Glutamatergic neuron (in vitro differentiated cells): ENCODE results near the gene SGCG. TPM values are rescaled to one million over a fixed set of nuclear protein-coding genes. Genes with fewer than 3 reads are reported as not detected.
"Not testable (repeated sequence)": the region's sequence is repeated elsewhere in the genome, so short reads cannot be mapped to it uniquely, and the experiment has no call there.

Experiments used
- DNase-seq: peaks from one replicate; pipeline ENCODE4 v3.0.0; 2022
- H3K27ac Mint-ChIP-seq: one replicate; pipeline ENCODE4 v1.8.0; 2020; ENCODE audit warnings: mild to moderate bottlenecking, mixed read lengths, inconsistent platforms; ENCODE audit not compliant: unreplicated experiment
- H3K27me3 Mint-ChIP-seq: one replicate; pipeline ENCODE4 v1.8.0; 2020; ENCODE audit warnings: mild to moderate bottlenecking, moderate library complexity, mixed read lengths, inconsistent platforms; ENCODE audit not compliant: unreplicated experiment
- H3K36me3 Mint-ChIP-seq: one replicate; pipeline ENCODE4 v1.8.0; 2020; ENCODE audit warnings: mild to moderate bottlenecking, mixed read lengths, inconsistent platforms; ENCODE audit not compliant: unreplicated experiment
- H3K4me1 Mint-ChIP-seq: one replicate; pipeline ENCODE4 v1.8.0; 2020; ENCODE audit warnings: mild to moderate bottlenecking, low read depth, mixed read lengths, inconsistent platforms; ENCODE audit not compliant: unreplicated experiment
- H3K4me3 Mint-ChIP-seq: one replicate; pipeline ENCODE4 v1.8.0; 2020; ENCODE audit warnings: mild to moderate bottlenecking, mixed read lengths, inconsistent platforms; ENCODE audit not compliant: unreplicated experiment
- H3K9me3 Mint-ChIP-seq: one replicate; pipeline ENCODE4 v1.8.0; 2020; ENCODE audit warnings: mild to moderate bottlenecking, moderate library complexity, mixed read lengths, inconsistent platforms; ENCODE audit not compliant: unreplicated experiment
- total RNA-seq: library from RNA; stranded (reverse); fragmentation: NEBNext Ultra II Directional; extraction: Animal tissue kit (Norgen Biotek cat#: 25700); gene quantifications from one replicate; pipeline ENCODE4 v1.2.1, GENCODE V29; 2021; ENCODE audit not compliant: unreplicated experiment
- TF ChIP-seq, protein P1 (sequence below): fragments of 200-600 bp; sonication (generic); IDR thresholded peaks from one replicate; pipeline ENCODE4 v1.5.0; 2021; ENCODE audit not compliant: partially characterized antibody, unreplicated experiment

Gene SGCG
- total RNA-seq, 1 donor from 2014 or later = 2.6 TPM

DNA sequence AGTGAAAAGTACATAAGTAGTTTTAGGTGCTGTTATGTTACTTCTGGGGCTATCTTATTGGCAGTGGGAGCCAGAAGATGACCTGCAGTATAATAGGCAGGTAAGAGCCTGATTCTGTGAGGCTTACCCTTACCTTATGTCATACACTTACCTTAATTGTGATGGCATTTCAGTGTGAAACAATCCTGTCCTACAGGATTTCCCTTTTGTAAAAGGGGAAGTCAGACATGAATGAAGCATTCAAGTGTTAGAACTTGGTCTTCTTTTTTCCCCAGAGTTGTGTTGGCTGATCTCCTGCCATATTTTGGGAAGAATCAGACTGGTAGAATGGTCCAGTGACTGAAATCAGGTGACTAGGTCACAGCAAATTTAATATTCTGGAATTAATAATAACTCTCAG, 55.2 kb downstream of the SGCG start:
- no peak overlapping the region for H3K4me3 Mint-ChIP-seq
- H3K4me1 Mint-ChIP-seq = no peaks in the 10 kb centered on the region
- H3K27me3 Mint-ChIP-seq = peaks cover 2% of the 10 kb centered on the region
- no peaks in the 10 kb centered on the region for H3K9me3 Mint-ChIP-seq
- H3K27ac Mint-ChIP-seq = no peak overlapping the region
- no peak for DNase-seq
- H3K36me3 Mint-ChIP-seq = no peaks in the 10 kb centered on the region
- TF ChIP-seq, protein P1, sequence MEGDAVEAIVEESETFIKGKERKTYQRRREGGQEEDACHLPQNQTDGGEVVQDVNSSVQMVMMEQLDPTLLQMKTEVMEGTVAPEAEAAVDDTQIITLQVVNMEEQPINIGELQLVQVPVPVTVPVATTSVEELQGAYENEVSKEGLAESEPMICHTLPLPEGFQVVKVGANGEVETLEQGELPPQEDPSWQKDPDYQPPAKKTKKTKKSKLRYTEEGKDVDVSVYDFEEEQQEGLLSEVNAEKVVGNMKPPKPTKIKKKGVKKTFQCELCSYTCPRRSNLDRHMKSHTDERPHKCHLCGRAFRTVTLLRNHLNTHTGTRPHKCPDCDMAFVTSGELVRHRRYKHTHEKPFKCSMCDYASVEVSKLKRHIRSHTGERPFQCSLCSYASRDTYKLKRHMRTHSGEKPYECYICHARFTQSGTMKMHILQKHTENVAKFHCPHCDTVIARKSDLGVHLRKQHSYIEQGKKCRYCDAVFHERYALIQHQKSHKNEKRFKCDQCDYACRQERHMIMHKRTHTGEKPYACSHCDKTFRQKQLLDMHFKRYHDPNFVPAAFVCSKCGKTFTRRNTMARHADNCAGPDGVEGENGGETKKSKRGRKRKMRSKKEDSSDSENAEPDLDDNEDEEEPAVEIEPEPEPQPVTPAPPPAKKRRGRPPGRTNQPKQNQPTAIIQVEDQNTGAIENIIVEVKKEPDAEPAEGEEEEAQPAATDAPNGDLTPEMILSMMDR = no peak

DNA sequence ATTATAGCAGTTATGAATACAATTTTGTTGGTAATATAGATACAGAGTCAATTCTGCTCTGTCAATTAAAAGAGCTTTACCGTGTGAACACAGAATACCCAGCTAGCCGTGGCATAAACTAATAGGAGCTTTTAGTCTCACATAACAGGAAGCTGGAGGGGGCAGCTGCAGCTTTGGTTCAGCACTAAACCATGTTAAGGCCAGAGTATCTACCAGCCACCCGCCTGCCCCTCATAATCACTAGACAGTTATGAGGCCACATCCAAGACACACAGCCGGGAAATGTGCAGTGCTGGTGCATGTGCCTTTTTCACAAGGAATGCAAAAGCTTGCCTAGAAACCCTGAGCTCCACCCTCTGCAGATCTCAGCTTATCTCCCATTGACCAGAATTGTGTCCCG, 62.3 kb downstream of the SGCG start:
- Mint-ChIP-seq H3K27me3 (no peaks in the 10 kb centered on the region), H3K36me3 (no peaks in the 10 kb centered on the region), H3K4me3 (no peak overlapping the region), H3K27ac (no peak overlapping the region), H3K4me1 (no peaks in the 10 kb centered on the region), H3K9me3 (no peaks in the 10 kb centered on the region)
- no peak for DNase-seq
- TF ChIP-seq, protein P1 = no peak

DNA sequence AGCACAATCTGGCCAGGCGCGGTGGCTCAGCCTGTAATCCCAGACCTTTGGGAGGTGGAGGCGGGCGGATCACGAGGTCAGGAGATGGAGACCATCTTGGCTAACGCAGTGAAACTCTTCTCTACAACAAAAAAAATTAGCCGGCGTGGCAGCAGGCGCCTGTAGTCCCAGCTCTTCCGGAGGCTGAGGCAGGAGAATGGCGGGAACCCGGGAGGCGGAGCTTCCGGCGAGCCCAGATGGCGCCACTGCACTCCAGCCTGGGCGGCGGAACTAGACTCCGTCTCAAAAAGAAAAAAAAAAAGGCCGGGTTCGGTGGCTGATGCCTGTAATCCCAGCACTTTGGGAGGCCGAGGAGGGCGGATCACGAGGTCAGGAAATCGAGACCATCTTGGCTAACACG, 67.6 kb downstream of the SGCG start:
- not testable (repeated sequence) for H3K4me3 Mint-ChIP-seq, H3K9me3 Mint-ChIP-seq, H3K27me3 Mint-ChIP-seq, H3K36me3 Mint-ChIP-seq, H3K27ac Mint-ChIP-seq, DNase-seq, H3K4me1 Mint-ChIP-seq

DNA sequence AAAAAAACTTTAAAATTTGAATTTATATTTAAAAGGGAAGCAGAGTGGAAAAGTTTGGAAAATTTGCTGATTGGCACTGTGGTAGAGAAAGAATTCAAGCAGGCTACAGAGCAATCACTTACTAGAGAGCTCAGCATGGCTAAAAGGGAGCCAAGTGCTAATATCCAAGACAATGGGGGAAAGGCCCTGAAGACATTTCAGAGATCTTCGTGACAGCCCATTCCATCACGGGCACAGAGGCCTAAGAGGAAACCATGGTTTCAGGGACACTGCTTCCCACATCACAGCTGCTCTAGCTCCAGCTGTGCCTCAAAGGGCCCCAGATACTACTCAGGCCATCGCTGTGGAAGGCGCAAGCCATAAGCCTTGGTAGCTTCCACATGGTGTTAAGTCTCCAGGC, 73.7 kb downstream of the SGCG start:
- Mint-ChIP-seq H3K27me3 (no peaks in the 10 kb centered on the region), H3K4me1 (no peaks in the 10 kb centered on the region), H3K36me3 (peaks cover 11% of the 10 kb centered on the region), H3K27ac (no peak overlapping the region), H3K9me3 (no peaks in the 10 kb centered on the region), H3K4me3 (no peak overlapping the region)
- DNase-seq = no peak
- TF ChIP-seq, protein P1 = no peak

DNA sequence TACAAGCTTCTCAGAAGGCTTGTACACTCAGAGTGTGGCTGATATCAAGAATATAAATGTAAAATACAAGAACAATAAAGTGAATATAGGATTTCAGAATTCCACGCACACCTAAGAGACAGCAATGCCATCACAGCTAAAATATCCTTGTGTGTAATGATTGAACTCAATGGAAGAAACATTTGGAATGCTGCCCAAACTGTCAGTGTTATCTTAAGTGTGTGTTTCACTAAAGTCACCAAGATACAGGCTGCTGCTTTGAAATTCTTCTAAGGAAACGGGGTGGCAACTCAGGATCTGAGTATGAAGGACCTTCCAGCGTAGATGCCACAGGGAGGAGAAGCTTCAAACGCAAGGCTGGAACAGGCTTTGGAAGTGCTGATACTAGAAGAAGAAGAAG, 86.8 kb downstream of the SGCG start:
- Mint-ChIP-seq H3K9me3 (peaks cover 3% of the 10 kb centered on the region), H3K4me1 (no peaks in the 10 kb centered on the region), H3K36me3 (no peaks in the 10 kb centered on the region), H3K27me3 (no peaks in the 10 kb centered on the region), H3K27ac (no peak overlapping the region), H3K4me3 (no peak overlapping the region)
- TF ChIP-seq, protein P1 = no peak
- no peak for DNase-seq

DNA sequence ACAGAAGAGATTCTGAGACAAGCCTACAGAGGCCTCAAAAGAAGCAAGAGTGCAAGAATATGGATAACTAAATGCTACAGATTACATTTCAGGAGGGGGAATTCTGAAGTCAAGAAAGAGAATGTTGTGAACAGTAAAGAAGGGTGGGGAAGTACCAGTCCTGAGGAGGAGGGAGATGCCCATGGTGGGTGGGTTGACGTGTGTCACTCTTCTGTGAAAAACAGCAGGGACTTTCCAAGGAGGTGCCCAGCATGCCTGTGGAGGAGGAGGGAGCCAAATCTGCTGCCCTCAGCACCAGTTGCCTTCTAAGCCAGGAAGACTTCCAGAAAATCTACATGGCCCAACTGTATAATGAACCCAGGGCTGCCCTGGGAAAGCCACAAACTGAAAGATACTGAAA, 87.7 kb downstream of the SGCG start:
- no peak overlapping the region for H3K27ac Mint-ChIP-seq
- DNase-seq = no peak
- TF ChIP-seq, protein P1 = no peak
- H3K9me3 Mint-ChIP-seq = peaks cover 3% of the 10 kb centered on the region
- H3K4me3 Mint-ChIP-seq = no peak overlapping the region
- H3K4me1 Mint-ChIP-seq = no peaks in the 10 kb centered on the region
- H3K27me3 Mint-ChIP-seq = no peaks in the 10 kb centered on the region
- no peaks in the 10 kb centered on the region for H3K36me3 Mint-ChIP-seq
